CD14-positive monocyte (primary cell): ENCODE results near the gene CYRIA. TPM values are rescaled to one million over a fixed set of nuclear protein-coding genes. Genes with fewer than 3 reads are reported as not detected.
A peak's percentile ranks its signal among the peaks of the same experiment; 100 is the strongest.

Experiments used
- DNase-seq, 3 donors: peaks; one replicate each; pipeline ENCODE4 v3.0.0-alpha.2; 2011 to 2022
- H2AFZ ChIP-seq: 2 replicates; pipeline ENCODE4 v1.6.0; 2012; ENCODE audit warnings: mild to moderate bottlenecking, low read depth, low read length, inconsistent platforms; ENCODE audit not compliant: insufficient read depth, poor library complexity, severe bottlenecking
- H3K27ac ChIP-seq, 2 donors: 1 replicate in 1 of 2; 2 replicates in 1 of 2; pipeline ENCODE4 v1.5.1; 2012 to 2013; ENCODE audit warnings: low read length in 2 of 2, control low read depth in 1 of 2, inconsistent platforms in 1 of 2, low read depth in 1 of 2, mild to moderate bottlenecking in 1 of 2
- H3K27me3 ChIP-seq, 2 donors: one replicate each; pipeline versions ENCODE4 v1.6.0 to v1.6.1; 2011 to 2013; ENCODE audit warnings: low read length in 2 of 2; ENCODE audit not compliant: control insufficient read depth in 2 of 2, insufficient read depth in 2 of 2
- H3K36me3 ChIP-seq, 2 donors: replicated peaks in 1 of 2; 1 replicate in 1 of 2; 2 replicates in 1 of 2; pipeline versions ENCODE4 v1.5.1 to v1.6.1; 2012 to 2013; ENCODE audit warnings: low read length in 2 of 2, control low read depth in 1 of 2, inconsistent platforms in 1 of 2, mild to moderate bottlenecking in 1 of 2; ENCODE audit not compliant: insufficient read depth in 2 of 2, control insufficient read depth in 1 of 2
- H3K4me1 ChIP-seq, 2 donors: 1 replicate in 1 of 2; 2 replicates in 1 of 2; pipeline versions ENCODE4 v1.5.1 to v1.6.1; 2012 to 2013; ENCODE audit warnings: low read length in 2 of 2, control low read depth in 1 of 2, inconsistent platforms in 1 of 2, mild to moderate bottlenecking in 1 of 2, moderate library complexity in 1 of 2; ENCODE audit not compliant: insufficient read depth in 2 of 2, control insufficient read depth in 1 of 2
- H3K4me2 ChIP-seq: replicated peaks from 2 replicates; pipeline ENCODE3; 2012; ENCODE audit warnings: low read length, moderate library complexity, mild to moderate bottlenecking; ENCODE audit not compliant: poor library complexity, severe bottlenecking; ENCODE audit errors: extremely low read depth
- H3K4me3 ChIP-seq, 3 experiments: fragments of 200-600 bp in 1 of 3; sonication (generic) in 1 of 3; replicated peaks in 1 of 3; 1 replicate in 2 of 3; 2 replicates in 1 of 3; pipeline ENCODE4 v1.5.1; 2011 to 2013; ENCODE audit warnings: low read length in 3 of 3, mild to moderate bottlenecking in 3 of 3, control low read depth in 2 of 3, low read depth in 2 of 3, inconsistent platforms in 1 of 3, moderate library complexity in 1 of 3
- H3K79me2 ChIP-seq: 2 replicates; pipeline ENCODE4 v1.6.0; 2012; ENCODE audit warnings: mild to moderate bottlenecking, control low read depth, inconsistent platforms, low read length, moderate library complexity; ENCODE audit not compliant: insufficient read depth
- H3K9ac ChIP-seq: 2 replicates; pipeline ENCODE4 v1.6.0; 2017; ENCODE audit warnings: low read length, mild to moderate bottlenecking; ENCODE audit not compliant: insufficient read depth, poor library complexity, severe bottlenecking
- H3K9me3 ChIP-seq, 2 donors: replicated peaks in 1 of 2; 1 replicate in 1 of 2; 2 replicates in 1 of 2; pipeline versions ENCODE4 v1.5.1 to v1.6.1; 2012 to 2013; ENCODE audit warnings: low read length in 2 of 2, control low read depth in 1 of 2; ENCODE audit not compliant: control insufficient read depth in 1 of 2, insufficient read depth in 1 of 2
- H4K20me1 ChIP-seq: 2 replicates; pipeline ENCODE4 v1.6.0; 2012; ENCODE audit warnings: mild to moderate bottlenecking, low read length, control low read depth, moderate library complexity; ENCODE audit not compliant: insufficient read depth
- H3K27ac Mint-ChIP-seq, 7 donors: one replicate each; pipeline ENCODE4 v1.8.0; 2020; ENCODE audit warnings: mild to moderate bottlenecking in 7 of 7, mixed read lengths in 7 of 7, moderate library complexity in 6 of 7, inconsistent platforms in 2 of 7
- H3K27me3 Mint-ChIP-seq, 3 donors: one replicate each; pipeline ENCODE4 v1.8.0; 2021 to 2022; ENCODE audit warnings: low read depth in 3 of 3, mild to moderate bottlenecking in 3 of 3, mixed read lengths in 3 of 3, moderate library complexity in 3 of 3, inconsistent platforms in 1 of 3
- H3K36me3 Mint-ChIP-seq, 2 donors: one replicate each; pipeline ENCODE4 v1.8.0; 2020; ENCODE audit warnings: mixed read lengths in 2 of 2, inconsistent platforms in 1 of 2, mild to moderate bottlenecking in 1 of 2
- H3K4me1 Mint-ChIP-seq: one replicate; pipeline ENCODE4 v1.8.0; 2020; ENCODE audit warnings: mild to moderate bottlenecking, mixed read lengths
- H3K4me3 Mint-ChIP-seq, 2 donors: one replicate each; pipeline ENCODE4 v1.8.0; 2020; ENCODE audit warnings: mild to moderate bottlenecking in 2 of 2, mixed read lengths in 2 of 2, moderate library complexity in 1 of 2
- H3K9me3 Mint-ChIP-seq, 7 donors: one replicate each; pipeline ENCODE4 v1.8.0; 2020 to 2022; ENCODE audit warnings: mixed read lengths in 7 of 7, mild to moderate bottlenecking in 6 of 7, moderate library complexity in 6 of 7, inconsistent platforms in 2 of 7
- CTCF ChIP-seq: fragments of 200-600 bp; IDR thresholded peaks from one replicate; pipeline ENCODE4 v1.8.0; 2022; ENCODE audit warnings: antibody characterized with exemption, mild to moderate bottlenecking
- WGBS: methylation state at CpG from one replicate; pipeline ENCODE4 v1.1.5; 2013; ENCODE audit warnings: missing lambda C conversion rate; ENCODE audit not compliant: insufficient coverage; 5-methylcytosine and 5-hydroxymethylcytosine counted together
- intact Hi-C, 2 donors: fragments of 100-400 bp; cut with micrococcal nuclease; formaldehyde crosslinking; loops; one replicate each; pipeline versions ENCODE4 v1.15.0 to v1.15.1; 2023
- polyA plus RNA-seq, 3 donors: library from polyadenylated mRNA; depleted of rRNA in 1 of 3; unstranded in 2 of 3; stranded (reverse) in 1 of 3; fragments of 300-500 nt in 2 of 3; fragments of >200 nt in 1 of 3; fragmentation: Illumina TruSeq in 2 of 3; gene quantifications; 1 replicate in 2 of 3; 2 replicates in 1 of 3; pipeline ENCODE4 v1.2.3, GENCODE V29; 2012 to 2021

The CYRIA gene
- polyA plus RNA-seq, 3 donors: 55.9 to 101 (median 72.4) TPM

GRCh38 chr2:16680304-16680703, 14.7 kb upstream of the CYRIA start:
- Mint-ChIP-seq H3K36me3 (peaks cover 0 to 6% of the 10 kb centered on the region in 2 donors), H3K27ac (peak overlapping the region in 6 of 7 donors; percentile 15 to 88 (median 52)), H3K9me3 (peaks cover 0 to 12% (median 6%) of the 10 kb centered on the region in 7 donors), H3K4me1 (peaks cover 25% of the 10 kb centered on the region), H3K4me3 (peak overlapping the region in 1 of 2 donors; percentile 15), H3K27me3 (peaks cover 0 to 1% (median 0%) of the 10 kb centered on the region in 3 donors)
- intact Hi-C loops: no loop called here
- Histone ChIP-seq H3K79me2 (no peaks in the 10 kb centered on the region), H3K9ac (no peak overlapping the region), H3K4me3 (peak overlapping the region in 1 of 3 experiments; percentile 35), H3K9me3 (peaks cover 0 to 5% of the 10 kb centered on the region in 2 donors), H2AFZ (peak overlapping the region; percentile 16), H3K4me1 (peaks cover 24 to 28% of the 10 kb centered on the region in 2 donors), H4K20me1 (no peaks in the 10 kb centered on the region), H3K27ac (peak overlapping the region in 1 of 2 donors; percentile 35), H3K27me3 (no peaks in the 10 kb centered on the region), H3K4me2 (peak overlapping the region; percentile 51), H3K36me3 (no peaks in the 10 kb centered on the region)
- TF ChIP-seq CTCF: no peak
- peak; percentile 21 to 51 (median 50) for DNase-seq
- WGBS: no CpG with 5 or more reads among the region's 1 CpG

GRCh38 chr2:16678964-16679363, 13.3 kb upstream of the CYRIA start:
- TF ChIP-seq CTCF: no peak
- H2AFZ ChIP-seq: no peak overlapping the region
- DNase-seq: no peak
- H3K4me3 ChIP-seq: no peak overlapping the region
- H3K36me3 ChIP-seq: no peaks in the 10 kb centered on the region
- H3K79me2 ChIP-seq: no peaks in the 10 kb centered on the region
- peaks cover 0 to 5% of the 10 kb centered on the region in 2 donors for H3K9me3 ChIP-seq
- intact Hi-C loops: no loop called here
- H3K27ac Mint-ChIP-seq: peak overlapping the region in 2 of 7 donors; percentile 35 to 67
- no peak overlapping the region for H3K4me3 Mint-ChIP-seq
- peaks cover 0 to 3% of the 10 kb centered on the region in 2 donors for H3K36me3 Mint-ChIP-seq
- 100% methylated on average over 2 of the region's 4 CpGs for WGBS
- no peak overlapping the region for H3K4me2 ChIP-seq
- no peaks in the 10 kb centered on the region for H4K20me1 ChIP-seq
- H3K4me1 Mint-ChIP-seq: peaks cover 25% of the 10 kb centered on the region
- H3K9me3 Mint-ChIP-seq: peaks cover 0 to 12% (median 6%) of the 10 kb centered on the region in 7 donors
- no peak overlapping the region for H3K27ac ChIP-seq
- peaks cover 24 to 28% of the 10 kb centered on the region in 2 donors for H3K4me1 ChIP-seq
- peaks cover 0 to 1% (median 0%) of the 10 kb centered on the region in 3 donors for H3K27me3 Mint-ChIP-seq
- no peak overlapping the region for H3K9ac ChIP-seq
- H3K27me3 ChIP-seq: no peaks in the 10 kb centered on the region
